Mammary epithelial cell (primary cell): ENCODE data around the gene TIAM2.
"Not testable (repeated sequence)": the region's sequence is repeated elsewhere in the genome, so short reads cannot be mapped to it uniquely, and the experiment has no call there.

ENCODE experiments used
- CTCF ChIP-seq, 2 donors: IDR thresholded peaks in 1 of 2; conservative IDR thresholded peaks in 1 of 2; 2 replicates each; pipeline ENCODE4 v1.5.1; 2011 to 2012; ENCODE audit warnings: inconsistent platforms in 2 of 2, low read length in 2 of 2, mild to moderate bottlenecking in 2 of 2, control low read depth in 1 of 2, low read depth in 1 of 2; ENCODE audit not compliant: insufficient read depth in 1 of 2; ENCODE audit errors: extremely low read depth in 1 of 2
- EZH2 ChIP-seq: IDR thresholded peaks from 2 replicates; pipeline ENCODE4 v1.6.1; 2012; ENCODE audit warnings: low read length, inconsistent platforms, borderline replicate concordance

- not testable (repeated sequence) for TF ChIP-seq CTCF (conservative IDR thresholded peaks at IDR 0.05 in 1 of 2, IDR thresholded peaks at IDR 0.05 in 1 of 2; ENCODE audit: extremely low read depth in 1 of 2, insufficient read depth in 1 of 2, low read depth in 1 of 2, low read length in 2 of 2); EZH2
Observed at GRCh38 chr6:155218711-155219110, 223.6 kb downstream of the TIAM2 start.
